Skeletal muscle cell (primary cell): ENCODE results near the gene BAD.

Experiments used
- DNase-seq: peaks from one replicate; pipeline ENCODE4 v3.0.0-alpha.2; 2010; ENCODE audit warnings: low read depth
- H3K4me3 ChIP-seq: 2 replicates; pipeline ENCODE4 v1.5.1; 2011; ENCODE audit warnings: low read depth, mild to moderate bottlenecking, control low read depth, low read length, moderate library complexity

Gene BAD

GRCh38 chr11:64238076-64238475 lies 46.4 kb downstream of the BAD start:
- no peak for DNase-seq
- H3K4me3 ChIP-seq, result no peak overlapping the region

GRCh38 chr11:64237484-64237951 lies 46.9 kb downstream of the BAD start:
- no peak overlapping the region for H3K4me3 ChIP-seq
- DNase-seq, result no peak

GRCh38 chr11:64235437-64236161 lies 48.9 kb downstream of the BAD start:
- peak overlapping the region; percentile 71 for H3K4me3 ChIP-seq
- DNase-seq, result no peak

- DNase-seq, result no peak
- H3K4me3 ChIP-seq, result peak overlapping the region; percentile 71
These were observed 49.7 kb downstream of the BAD start for GRCh38 chr11:64234647-64235379.

DNA sequence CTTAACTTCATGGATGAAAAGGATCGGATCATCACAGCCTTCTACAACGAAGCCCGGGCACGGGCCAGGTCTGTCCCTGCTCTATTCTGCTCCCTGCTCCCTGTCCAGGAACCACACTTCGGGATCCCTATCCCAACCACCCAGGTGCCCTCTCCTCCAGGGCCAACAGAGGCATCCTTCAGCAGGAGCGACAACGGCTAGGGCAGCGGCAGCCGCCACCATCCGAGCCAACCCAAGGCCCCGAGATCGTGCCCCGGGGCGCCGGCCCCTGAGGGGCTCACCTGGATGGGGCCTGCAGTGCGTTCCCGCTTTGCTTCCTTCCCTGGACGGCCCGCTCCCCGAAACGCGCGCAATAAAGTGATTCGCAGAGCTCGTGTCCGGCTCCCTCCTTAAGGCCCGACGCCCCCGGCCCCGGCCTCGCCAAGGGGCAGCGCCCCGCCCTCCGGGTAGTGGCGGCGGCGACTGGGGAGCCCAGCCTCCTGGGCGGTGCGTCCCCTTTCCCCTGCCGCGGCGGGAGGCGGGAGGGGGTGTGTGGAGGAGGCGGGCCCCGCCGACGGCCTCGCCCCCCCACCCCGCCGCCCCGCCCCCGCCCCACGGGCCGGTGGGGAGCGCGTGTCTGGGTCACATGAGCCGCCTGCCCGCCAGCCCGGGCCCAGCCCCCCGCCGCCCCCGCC lies 50.4 kb downstream of the BAD start, which contains the start of gene VEGFB:
TSS of gene VEGFB (plus strand) at position 672 of the 674 bp plus-strand sequence. CDS start 250 bp downstream, outside the sequence.
- no peak for DNase-seq
- H3K4me3 ChIP-seq, result peak within 1 kb of the TSS; percentile 71

GRCh38 chr11:64232967-64233315 lies 51.5 kb downstream of the BAD start:
- no peak overlapping the region for H3K4me3 ChIP-seq
- no peak for DNase-seq

DNA sequence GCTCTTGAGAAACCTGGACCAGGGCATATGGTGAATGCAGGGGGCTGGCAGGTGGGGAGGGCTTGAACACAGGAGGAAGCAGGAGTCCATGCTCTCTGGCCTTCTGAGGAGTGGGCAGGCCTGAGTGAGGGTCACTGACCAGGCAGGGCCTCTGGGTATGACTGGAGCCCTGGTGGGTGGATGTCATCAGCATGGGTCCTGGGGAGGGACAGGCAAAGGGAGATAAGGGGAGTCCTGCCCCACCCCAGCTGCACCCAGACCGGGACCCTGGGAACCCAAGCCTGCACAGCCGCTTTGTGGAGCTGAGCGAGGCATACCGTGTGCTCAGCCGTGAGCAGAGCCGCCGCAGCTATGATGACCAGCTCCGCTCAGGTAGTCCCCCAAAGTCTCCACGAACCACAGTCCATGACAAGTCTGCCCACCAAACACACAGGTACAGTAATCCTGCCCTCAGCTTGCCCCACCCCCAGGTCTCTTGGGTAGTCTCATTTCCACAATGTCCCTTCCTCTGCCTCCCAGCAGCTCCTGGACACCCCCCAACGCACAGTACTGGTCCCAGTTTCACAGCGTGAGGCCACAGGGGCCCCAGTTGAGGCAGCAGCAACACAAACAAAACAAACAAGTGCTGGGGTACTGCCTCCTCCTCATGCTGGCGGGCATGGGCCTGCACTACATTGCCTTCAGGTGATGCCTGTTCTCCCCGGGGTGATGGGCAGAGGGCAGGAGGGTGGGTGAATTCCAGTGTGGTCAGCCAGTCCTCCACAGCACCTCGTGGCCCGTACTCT lies 52.1 kb downstream of the BAD start:
- no peak for DNase-seq
- H3K4me3 ChIP-seq, result no peak overlapping the region

DNA sequence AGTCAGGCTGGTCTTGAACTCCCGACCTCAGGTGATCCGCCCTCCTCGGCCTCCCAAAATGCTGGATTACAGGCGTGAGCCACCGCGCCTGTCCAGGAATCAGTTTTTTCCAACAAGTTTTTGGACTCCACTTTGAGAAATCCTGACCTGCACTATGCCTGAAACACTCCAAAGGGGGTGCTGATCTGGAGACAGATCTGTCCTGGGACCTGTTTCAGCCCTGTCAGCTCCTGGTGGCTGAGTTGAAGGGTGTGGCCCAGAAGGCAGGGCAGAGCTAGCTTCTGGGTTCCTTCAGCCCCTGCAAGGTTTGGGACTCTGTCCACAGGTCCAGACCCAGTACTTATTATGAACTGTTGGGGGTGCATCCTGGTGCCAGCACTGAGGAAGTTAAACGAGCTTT lies 52.9 kb downstream of the BAD start:
- DNase-seq, result no peak
- no peak overlapping the region for H3K4me3 ChIP-seq

DNA sequence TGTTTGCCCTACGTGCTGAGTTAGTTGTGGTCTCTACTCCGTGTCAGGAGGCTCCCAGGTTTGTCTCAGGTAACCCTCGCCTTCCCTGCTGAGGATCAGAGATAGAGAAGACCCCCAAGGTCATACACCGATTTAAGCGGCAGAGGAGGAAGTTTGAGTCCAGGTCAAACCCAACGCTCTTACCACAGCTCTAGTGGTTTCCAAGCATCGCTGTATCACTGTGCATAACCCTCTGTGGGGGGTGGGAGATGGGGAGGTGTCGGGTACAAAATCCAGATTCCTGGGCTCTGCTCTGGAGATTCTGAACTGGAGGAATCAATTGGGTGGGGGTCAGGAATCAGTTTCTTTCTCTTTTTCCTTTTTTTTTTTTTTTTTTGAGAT lies 53.5 kb downstream of the BAD start:
- no peak for DNase-seq
- H3K4me3 ChIP-seq, result peak overlapping the region; percentile 73

DNA sequence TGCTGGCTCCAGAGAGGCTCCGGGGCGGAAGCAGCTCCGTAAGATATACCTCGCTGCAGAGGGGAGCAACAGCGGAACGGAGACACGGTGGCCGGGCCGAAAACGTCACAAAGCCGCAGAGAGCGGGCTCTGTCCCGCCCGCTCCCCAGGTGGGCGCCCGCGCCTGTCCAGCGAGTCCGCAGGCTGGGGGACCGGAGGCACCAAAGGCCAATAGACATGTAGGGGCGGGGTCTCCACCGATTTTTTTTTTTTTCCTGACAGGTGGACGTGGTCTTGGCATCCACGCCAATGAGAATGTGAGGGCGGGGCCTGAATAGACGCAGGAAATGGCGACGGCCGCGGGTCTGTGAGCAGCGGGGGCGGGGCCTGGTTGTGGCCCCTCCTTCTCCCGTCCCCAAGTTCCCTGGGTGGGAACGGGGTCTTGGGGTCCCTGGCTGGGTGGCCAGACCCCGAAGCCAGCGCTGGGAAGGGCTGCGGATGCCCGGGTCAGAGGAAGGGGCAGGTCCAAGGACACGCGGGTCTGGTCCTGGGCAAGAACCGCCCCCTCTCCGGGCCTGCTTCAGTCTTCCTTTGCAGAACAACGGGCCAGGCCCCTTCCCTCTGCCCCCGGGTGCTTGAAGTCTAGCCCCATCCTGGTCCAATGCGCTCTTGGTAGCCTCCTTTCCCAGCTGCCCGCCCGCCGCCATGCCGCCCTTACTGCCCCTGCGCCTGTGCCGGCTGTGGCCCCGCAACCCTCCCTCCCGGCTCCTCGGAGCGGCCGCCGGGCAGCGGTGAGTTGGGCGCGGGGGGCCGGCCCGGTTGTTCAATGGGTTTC lies 54.1 kb downstream of the BAD start, which contains the start of gene DNAJC4:
TSS of gene DNAJC4 (plus strand) at position 378 of the 814 bp plus-strand sequence. CDS start at position 685, 307 bp downstream.
- H3K4me3 ChIP-seq, result peak within 1 kb of the TSS; percentile 73
- no peak for DNase-seq

DNA sequence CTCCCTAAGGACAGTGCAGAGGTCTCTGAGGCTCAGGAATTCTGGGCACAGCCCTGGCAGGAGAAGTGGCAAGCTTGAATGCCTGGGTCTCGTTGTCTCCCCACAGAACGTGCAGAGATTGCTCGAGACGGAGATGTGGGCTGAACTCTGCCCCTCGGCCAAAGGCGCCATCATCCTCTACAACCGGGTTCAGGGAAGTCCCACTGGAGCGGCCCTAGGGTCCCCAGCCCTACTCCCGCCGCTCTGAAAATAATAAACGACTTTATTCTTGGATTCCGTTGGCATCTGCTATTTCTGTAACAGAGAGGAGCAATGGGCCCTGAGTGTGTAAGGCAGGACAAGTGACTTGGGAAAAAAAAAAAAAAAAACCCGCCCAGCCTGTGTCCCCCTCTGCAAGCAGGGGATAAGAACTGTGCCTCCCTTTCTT lies 54.7 kb downstream of the BAD start:
- H3K4me3 ChIP-seq, result peak overlapping the region; percentile 73
- no peak for DNase-seq

DNA sequence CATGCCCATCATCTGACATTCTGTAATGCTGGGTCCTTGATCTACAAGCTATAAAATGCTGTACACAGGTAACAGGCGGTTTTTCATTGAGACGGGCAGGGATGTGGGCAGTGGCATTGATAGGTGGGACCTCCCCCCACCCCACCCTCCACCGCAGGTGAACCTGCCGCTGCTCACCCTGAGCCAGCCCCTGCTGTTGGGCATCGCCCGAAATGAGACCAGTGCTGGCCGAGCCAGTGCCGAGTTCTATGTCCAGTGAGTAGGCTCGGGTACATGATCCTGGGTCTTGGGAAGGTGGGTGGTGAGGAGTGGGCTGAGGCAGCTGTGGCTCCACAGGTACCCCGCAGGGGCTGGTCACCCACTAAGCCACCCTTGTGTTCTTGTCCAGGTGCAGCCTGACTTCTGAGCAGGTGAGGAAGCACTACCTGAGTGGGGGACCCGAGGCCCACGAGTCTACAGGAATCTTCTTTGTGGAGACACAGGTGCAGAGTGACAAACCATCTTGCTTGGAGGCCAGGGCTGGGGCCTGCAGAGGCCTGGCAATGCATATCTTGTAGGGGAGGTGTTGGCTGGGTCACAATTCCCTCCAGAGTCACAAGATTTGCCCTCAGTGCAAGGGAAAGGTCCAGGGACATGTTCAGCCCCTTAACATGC lies 55.2 kb downstream of the BAD start:
- H3K4me3 ChIP-seq, result no peak overlapping the region
- DNase-seq, result no peak

- peak overlapping the region; percentile 74 for H3K4me3 ChIP-seq
- no peak for DNase-seq
These were observed 57.0 kb downstream of the BAD start for GRCh38 chr11:64227405-64227956.

DNA sequence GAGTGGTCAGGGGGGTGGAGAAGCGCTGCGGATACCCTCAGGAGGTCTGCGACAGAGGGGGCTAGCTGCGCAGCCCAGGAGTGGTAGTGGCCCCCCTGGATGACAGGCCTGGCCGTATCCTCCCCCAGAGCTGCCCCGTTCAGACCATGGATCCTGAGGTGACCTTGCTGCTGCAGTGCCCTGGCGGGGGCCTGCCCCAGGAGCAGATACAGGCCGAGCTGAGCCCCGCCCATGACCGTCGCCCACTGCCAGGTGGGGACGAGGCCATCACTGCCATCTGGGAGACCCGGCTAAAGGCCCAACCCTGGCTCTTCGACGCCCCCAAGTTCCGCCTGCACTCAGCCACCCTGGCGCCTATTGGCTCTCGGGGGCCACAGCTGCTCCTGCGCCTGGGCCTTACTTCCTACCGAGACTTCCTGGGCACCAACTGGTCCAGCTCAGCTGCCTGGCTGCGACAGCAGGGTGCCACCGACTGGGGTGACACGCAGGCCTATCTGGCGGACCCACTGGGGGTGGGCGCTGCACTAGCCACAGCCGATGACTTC lies 57.9 kb downstream of the BAD start:
- no peak for DNase-seq
- H3K4me3 ChIP-seq, result peak overlapping the region; percentile 74

- no peak for DNase-seq
- peak within 1 kb of the TSS; percentile 74 for H3K4me3 ChIP-seq
These were observed 58.6 kb downstream of the BAD start, which contains the start of the genes NUDT22 and TRPT1 for GRCh38 chr11:64225608-64226506. NUDT22 (plus strand) TSS chr11:64226274; CDS start chr11:64226653, 379 bp downstream. TRPT1 (minus strand) TSS chr11:64226186; CDS start chr11:64225860, 326 bp downstream.

DNA sequence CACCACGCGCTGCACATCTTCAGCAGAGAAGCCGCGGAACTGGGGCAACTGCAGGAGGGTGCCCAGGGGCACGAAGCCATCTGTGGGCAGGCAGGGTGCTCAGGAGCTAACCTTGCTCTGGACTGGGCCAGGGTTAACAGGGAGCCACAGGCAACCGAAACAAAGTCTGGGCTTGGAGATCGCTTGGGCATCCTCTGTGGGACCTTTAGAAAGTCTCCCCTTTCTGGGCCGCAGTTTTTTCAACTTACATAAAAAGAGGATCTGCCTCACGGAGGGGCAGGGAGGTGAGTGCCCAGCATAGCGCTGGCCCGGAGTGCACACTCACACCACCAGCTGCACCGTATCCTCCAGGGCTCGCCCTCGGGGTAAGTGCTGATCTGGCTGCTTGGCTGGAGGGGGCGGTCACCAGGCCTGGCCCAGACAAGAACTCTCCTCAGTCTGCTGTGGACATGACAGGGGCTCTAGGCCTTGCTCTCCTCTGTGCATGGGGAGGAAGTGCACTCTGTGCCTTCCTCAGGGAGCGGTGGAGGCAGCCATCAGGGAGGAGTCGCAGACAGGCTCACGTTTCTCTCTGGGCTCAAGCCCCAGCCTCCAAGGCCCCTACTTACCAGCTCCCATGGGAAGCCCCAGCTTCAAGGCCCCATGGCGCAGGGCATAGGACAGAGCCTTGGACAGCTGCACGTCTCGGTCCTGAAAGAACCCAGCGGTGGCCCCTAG lies 59.4 kb downstream of the BAD start:
- H3K4me3 ChIP-seq, result peak overlapping the region; percentile 74
- DNase-seq, result no peak
